Transverse colon (tissue), 4 donors: ENCODE measurements around the gene TMEM144. TPM values are rescaled to one million over a fixed set of nuclear protein-coding genes. Genes with fewer than 3 reads are reported as not detected.
A peak's percentile ranks its signal among the peaks of the same experiment; 100 is the strongest.

Source experiments
- DNase-seq: peaks from one replicate; pipeline ENCODE4 v3.0.0-alpha.2; 2019
- H3K27ac ChIP-seq, 4 donors: fragments of 200-600 bp; sonication (generic); 2 replicates each; pipeline ENCODE4 v1.5.1; 2016 to 2018; ENCODE audit warnings: inconsistent platforms in 4 of 4
- H3K27me3 ChIP-seq: fragments of 200-600 bp; sonication (generic); 2 replicates; pipeline ENCODE4 v1.5.1; 2017; ENCODE audit warnings: inconsistent platforms
- H3K36me3 ChIP-seq, 4 donors: fragments of 200-600 bp; sonication (generic); 2 replicates each; pipeline ENCODE4 v1.5.1; 2017 to 2019; ENCODE audit warnings: inconsistent platforms in 4 of 4
- H3K4me1 ChIP-seq, 4 donors: fragments of 200-600 bp; sonication (generic); 2 replicates each; pipeline ENCODE4 v1.5.1; 2017 to 2020; ENCODE audit warnings: inconsistent platforms in 4 of 4
- H3K4me3 ChIP-seq, 4 donors: fragments of 200-600 bp; sonication (generic); 1 replicate in 1 of 4; 2 replicates in 3 of 4; pipeline versions ENCODE4 v1.5.1 to v1.6.1; 2017 to 2019; ENCODE audit warnings: inconsistent platforms in 4 of 4
- H3K9me3 ChIP-seq, 2 donors: fragments of 200-600 bp; sonication (generic); 2 replicates each; pipeline ENCODE4 v1.5.1; 2017 to 2019; ENCODE audit warnings: inconsistent platforms in 2 of 2
- CTCF ChIP-seq, 5 experiments: fragments of 200-600 bp in 3 of 5; fragments of 450-650 bp in 2 of 5; sonication (generic) in 3 of 5; IDR thresholded peaks; 1 replicate in 2 of 5; 2 replicates in 3 of 5; pipeline ENCODE4 v1.5.1; 2016 to 2017; ENCODE audit warnings: antibody characterized with exemption in 5 of 5, inconsistent platforms in 3 of 5, mild to moderate bottlenecking in 2 of 5, moderate library complexity in 1 of 5
- EP300 ChIP-seq: sonication (generic); formaldehyde crosslinking; IDR thresholded peaks from one replicate; pipeline ENCODE4 v1.6.1; 2017; ENCODE audit warnings: antibody characterized with exemption, low read depth
- POLR2A ChIP-seq: fragments of 450-650 bp; IDR thresholded peaks from one replicate; pipeline ENCODE4 v1.6.1; 2016; ENCODE audit warnings: antibody characterized with exemption, mild to moderate bottlenecking, moderate library complexity
- POLR2AphosphoS5 ChIP-seq, 3 donors: sonication (generic); formaldehyde crosslinking; IDR thresholded peaks; one replicate each; pipeline ENCODE4 v1.6.1; 2016; ENCODE audit warnings: antibody characterized with exemption in 3 of 3
- WGBS, 2 donors: methylation state at CpG; one replicate each; pipeline ENCODE4 v1.1.5; 2018; ENCODE audit warnings: low coverage in 1 of 2; 5-methylcytosine and 5-hydroxymethylcytosine counted together
- in situ Hi-C, 4 donors: fragments of 200-750 bp; cut with MboI; loops; one replicate each; pipeline versions ENCODE4 v1.15.0 to v1.15.1; 2017; ENCODE audit warnings: low sequenced_read_pairs in 3 of 4, low pct_ligation_motif_present in 1 of 4, low pct_unique_long_range_greater_than_20kb in 1 of 4
- intact Hi-C: fragments of 100-400 bp; cut with DNase I; formaldehyde crosslinking; loops from one replicate; pipeline ENCODE4 v1.15.1; 2023; ENCODE audit warnings: low total_unique reads
- total RNA-seq, 4 donors: library from RNA; depleted of rRNA; stranded (reverse); fragments of >200 nt; gene quantifications; one replicate each; pipeline ENCODE4 v1.1.0, GENCODE V29; 2016

Gene TMEM144
- total RNA-seq, 4 donors from 2014 or later, result 2.2 to 26.9 (median 21.2) TPM

GRCh38 chr4:158190718-158191117 lies 19.6 kb upstream of the TMEM144 start:
- no peak for DNase-seq
- H3K27ac ChIP-seq, result no peak overlapping the region
- H3K27me3 ChIP-seq, result no peaks in the 10 kb centered on the region
- 73 to 74% methylated on average over 2 of the region's 2 CpGs for WGBS, 2 donors
- H3K4me3 ChIP-seq, result no peak overlapping the region
- no peaks in the 10 kb centered on the region for H3K4me1 ChIP-seq
- intact Hi-C loops (no loop called here), in situ Hi-C loops (no loop called here)
- no peaks in the 10 kb centered on the region for H3K9me3 ChIP-seq
- no peak for TF ChIP-seq POLR2A
- no peak for TF ChIP-seq EP300
- TF ChIP-seq CTCF (IDR thresholded peaks at IDR 0.05), result no peak
- TF ChIP-seq POLR2AphosphoS5 (IDR thresholded peaks at IDR 0.05), result no peak
- no peaks in the 10 kb centered on the region for H3K36me3 ChIP-seq

- in situ Hi-C loops (no loop called here), intact Hi-C loops (no loop called here)
Observed at GRCh38 chr4:158192439-158193158, 17.7 kb upstream of the TMEM144 start.

GRCh38 chr4:158193171-158193749 lies 17.0 kb upstream of the TMEM144 start:
- no peaks in the 10 kb centered on the region for H3K9me3 ChIP-seq

More at GRCh38 chr4:158192439-158193158, 17.7 kb upstream of the TMEM144 start:
- H3K27me3 ChIP-seq, result no peaks in the 10 kb centered on the region
- no peak overlapping the region for H3K4me3 ChIP-seq
- TF ChIP-seq CTCF (IDR thresholded peaks at IDR 0.05), result no peak
- no peak for TF ChIP-seq POLR2A
- TF ChIP-seq EP300, result no peak
- TF ChIP-seq POLR2AphosphoS5 (IDR thresholded peaks at IDR 0.05), result no peak
- no peak overlapping the region for H3K27ac ChIP-seq
- DNase-seq, result no peak
- H3K36me3 ChIP-seq, result no peaks in the 10 kb centered on the region
- H3K4me1 ChIP-seq, result no peaks in the 10 kb centered on the region
- WGBS, 2 donors, result 80 to 89% methylated on average over 2 to 5 of the region's 5 CpGs
- H3K9me3 ChIP-seq, result no peaks in the 10 kb centered on the region

GRCh38 chr4:158195297-158195696 lies 15.0 kb upstream of the TMEM144 start:
- intact Hi-C loops (no loop called here), in situ Hi-C loops (no loop called here)
- no peak overlapping the region for H3K4me3 ChIP-seq
- no peaks in the 10 kb centered on the region for H3K4me1 ChIP-seq
- H3K36me3 ChIP-seq, result no peaks in the 10 kb centered on the region
- H3K27me3 ChIP-seq, result no peaks in the 10 kb centered on the region
- WGBS, 2 donors, result 71 to 85% methylated on average over 1 of the region's 1 CpG
- TF ChIP-seq CTCF (IDR thresholded peaks at IDR 0.05) (no peak), POLR2AphosphoS5 (IDR thresholded peaks at IDR 0.05) (no peak), POLR2A (no peak), EP300 (no peak)
- no peak for DNase-seq
- H3K9me3 ChIP-seq, result no peaks in the 10 kb centered on the region
- no peak overlapping the region for H3K27ac ChIP-seq

More at GRCh38 chr4:158193171-158193749, 17.0 kb upstream of the TMEM144 start:
- no peaks in the 10 kb centered on the region for H3K27me3 ChIP-seq
- no peak overlapping the region for H3K4me3 ChIP-seq
- no peaks in the 10 kb centered on the region for H3K4me1 ChIP-seq
- 32 to 40% methylated on average over 3 of the region's 3 CpGs for WGBS, 2 donors
- H3K36me3 ChIP-seq, result no peaks in the 10 kb centered on the region
- TF ChIP-seq CTCF (IDR thresholded peaks at IDR 0.05) (peak; percentile 46 to 63 (median 58)), POLR2A (no peak)
- DNase-seq, result no peak
- H3K27ac ChIP-seq, result no peak overlapping the region
- in situ Hi-C loops (no loop called here), intact Hi-C loops (no loop called here)
